Loucy (cell line): ENCODE data around the gene G2E3.

Experiments used
- H2AFZ ChIP-seq: fragments of 200-600 bp; sonication (generic); 2 replicates; pipeline ENCODE4 v1.6.0; 2016; ENCODE audit warnings: antibody characterized with exemption, mild to moderate bottlenecking, low read length, moderate library complexity
- H3F3A ChIP-seq: fragments of 200-600 bp; 2 replicates; pipeline ENCODE4 v1.6.0; 2016; ENCODE audit warnings: antibody characterized with exemption, low read depth, mild to moderate bottlenecking
- H3K27me3 ChIP-seq: fragments of 200-600 bp; sonication (generic); 2 replicates; pipeline ENCODE4 v1.6.1; 2014; ENCODE audit warnings: low read length, mild to moderate bottlenecking; ENCODE audit not compliant: insufficient read depth, poor library complexity, severe bottlenecking
- H3K36me3 ChIP-seq: fragments of 200-600 bp; sonication (generic); 2 replicates; pipeline ENCODE4 v1.6.1; 2016; ENCODE audit warnings: low read length; ENCODE audit not compliant: insufficient read depth
- H3K4me1 ChIP-seq: fragments of 200-600 bp; sonication (generic); 2 replicates; pipeline ENCODE4 v1.5.1; 2014; ENCODE audit warnings: low read length, mild to moderate bottlenecking; ENCODE audit not compliant: insufficient read depth, poor library complexity, severe bottlenecking
- H3K4me2 ChIP-seq: fragments of 200-600 bp; sonication (generic); 2 replicates; pipeline ENCODE4 v1.6.0; 2014; ENCODE audit warnings: antibody characterized with exemption, low read length, low read depth, mild to moderate bottlenecking; ENCODE audit not compliant: poor library complexity, severe bottlenecking
- H3K4me3 ChIP-seq: fragments of 200-600 bp; sonication (generic); 2 replicates; pipeline ENCODE4 v1.5.1; 2014; ENCODE audit warnings: low read length, mild to moderate bottlenecking, mixed read lengths; ENCODE audit not compliant: poor library complexity, severe bottlenecking
- H3K79me2 ChIP-seq: fragments of 200-600 bp; sonication (generic); 2 replicates; pipeline ENCODE4 v1.6.1; 2014; ENCODE audit warnings: low read length; ENCODE audit not compliant: insufficient read depth
- H3K9ac ChIP-seq: fragments of 200-600 bp; sonication (generic); 2 replicates; pipeline ENCODE4 v1.6.0; 2014; ENCODE audit warnings: mild to moderate bottlenecking, low read depth, low read length, moderate library complexity; ENCODE audit not compliant: poor library complexity, severe bottlenecking
- H3K9me2 ChIP-seq: fragments of 200-600 bp; sonication (generic); replicated peaks from 2 replicates; pipeline ENCODE4 v1.6.1; 2016; ENCODE audit warnings: low read depth, low read length, mixed read lengths
- H3K9me3 ChIP-seq: fragments of 200-600 bp; sonication (generic); 2 replicates; pipeline ENCODE4 v1.6.1; 2014; ENCODE audit warnings: mild to moderate bottlenecking, antibody characterized with exemption, low read length, low read depth; ENCODE audit not compliant: insufficient read depth
- H4K20me1 ChIP-seq: fragments of 200-600 bp; sonication (generic); 2 replicates; pipeline ENCODE4 v1.6.0; 2014; ENCODE audit warnings: antibody characterized with exemption, low read length, mild to moderate bottlenecking; ENCODE audit not compliant: insufficient read depth, poor library complexity, severe bottlenecking
- EZH2phosphoT487 ChIP-seq: fragments of 200-600 bp; IDR thresholded peaks from 2 replicates; pipeline ENCODE4 v1.6.1; 2018; ENCODE audit warnings: antibody characterized with exemption, mild to moderate bottlenecking, moderate library complexity, borderline replicate concordance
- TF ChIP-seq, protein P1 (sequence below): fragments of 200-600 bp; sonication (generic); conservative IDR thresholded peaks from 2 replicates; pipeline ENCODE4 v1.5.1; 2014; ENCODE audit warnings: mild to moderate bottlenecking, antibody characterized with exemption, low read length

Gene G2E3

DNA sequence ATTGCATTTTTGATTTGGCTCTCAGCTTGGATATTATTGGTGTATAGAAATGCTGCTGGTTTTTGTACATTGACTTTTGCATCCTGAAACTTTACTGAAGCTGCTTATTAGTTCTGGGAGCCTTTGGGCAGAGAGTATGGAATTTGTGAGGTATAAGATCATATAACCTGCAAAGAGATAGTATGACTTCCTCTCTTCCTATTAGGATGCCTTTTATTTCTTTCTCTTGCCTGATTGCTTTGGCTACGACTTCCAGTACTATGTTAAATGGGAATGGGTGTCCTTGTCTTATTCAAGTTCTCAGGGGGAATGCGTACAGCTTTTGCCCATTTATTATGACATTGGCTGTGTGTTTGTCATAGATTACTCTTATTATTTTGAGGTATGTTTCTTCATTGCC is 86.6 kb downstream of the G2E3 start:
- H2AFZ ChIP-seq = no peak overlapping the region
- H4K20me1 ChIP-seq = no peaks in the 10 kb centered on the region
- no peaks in the 10 kb centered on the region for H3K27me3 ChIP-seq
- no peaks in the 10 kb centered on the region for H3K9me2 ChIP-seq
- TF ChIP-seq EZH2phosphoT487 = no peak
- no peak overlapping the region for H3K4me3 ChIP-seq
- peaks cover 58% of the 10 kb centered on the region for H3K36me3 ChIP-seq
- no peaks in the 10 kb centered on the region for H3K4me1 ChIP-seq
- peaks cover 14% of the 10 kb centered on the region for H3K9me3 ChIP-seq
- no peak overlapping the region for H3K4me2 ChIP-seq
- H3K9ac ChIP-seq = no peak overlapping the region
- no peaks in the 10 kb centered on the region for H3F3A ChIP-seq
- H3K79me2 ChIP-seq = peaks cover 14% of the 10 kb centered on the region

DNA sequence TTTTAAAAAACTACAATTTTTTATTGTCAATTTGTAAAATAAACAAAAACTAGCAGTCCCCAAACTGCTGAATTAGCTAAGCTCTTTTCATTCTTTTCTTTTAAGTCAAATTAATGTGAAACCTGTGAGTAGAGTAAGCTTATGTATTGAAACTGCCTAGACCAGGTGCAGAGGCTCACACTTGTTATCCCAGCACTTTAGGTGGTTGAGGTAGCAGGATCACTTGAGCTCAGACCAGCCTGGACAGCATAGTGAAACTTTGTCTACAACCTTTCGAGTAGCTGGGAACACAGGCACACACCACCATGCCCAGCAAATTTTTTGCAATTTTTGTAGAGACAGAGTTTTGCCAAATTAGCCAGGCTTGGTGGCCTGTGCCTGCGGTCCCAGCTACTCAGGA is 89.5 kb downstream of the G2E3 start:
- no peaks in the 10 kb centered on the region for H4K20me1 ChIP-seq
- H3K36me3 ChIP-seq = peaks cover 77% of the 10 kb centered on the region
- H3F3A ChIP-seq = no peaks in the 10 kb centered on the region
- no peaks in the 10 kb centered on the region for H3K27me3 ChIP-seq
- no peak overlapping the region for H2AFZ ChIP-seq
- TF ChIP-seq, protein P1, sequence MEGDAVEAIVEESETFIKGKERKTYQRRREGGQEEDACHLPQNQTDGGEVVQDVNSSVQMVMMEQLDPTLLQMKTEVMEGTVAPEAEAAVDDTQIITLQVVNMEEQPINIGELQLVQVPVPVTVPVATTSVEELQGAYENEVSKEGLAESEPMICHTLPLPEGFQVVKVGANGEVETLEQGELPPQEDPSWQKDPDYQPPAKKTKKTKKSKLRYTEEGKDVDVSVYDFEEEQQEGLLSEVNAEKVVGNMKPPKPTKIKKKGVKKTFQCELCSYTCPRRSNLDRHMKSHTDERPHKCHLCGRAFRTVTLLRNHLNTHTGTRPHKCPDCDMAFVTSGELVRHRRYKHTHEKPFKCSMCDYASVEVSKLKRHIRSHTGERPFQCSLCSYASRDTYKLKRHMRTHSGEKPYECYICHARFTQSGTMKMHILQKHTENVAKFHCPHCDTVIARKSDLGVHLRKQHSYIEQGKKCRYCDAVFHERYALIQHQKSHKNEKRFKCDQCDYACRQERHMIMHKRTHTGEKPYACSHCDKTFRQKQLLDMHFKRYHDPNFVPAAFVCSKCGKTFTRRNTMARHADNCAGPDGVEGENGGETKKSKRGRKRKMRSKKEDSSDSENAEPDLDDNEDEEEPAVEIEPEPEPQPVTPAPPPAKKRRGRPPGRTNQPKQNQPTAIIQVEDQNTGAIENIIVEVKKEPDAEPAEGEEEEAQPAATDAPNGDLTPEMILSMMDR = no peak
- no peak for TF ChIP-seq EZH2phosphoT487
- no peaks in the 10 kb centered on the region for H3K4me1 ChIP-seq
- H3K9ac ChIP-seq = no peak overlapping the region
- H3K9me3 ChIP-seq = peaks cover 14% of the 10 kb centered on the region
- H3K4me2 ChIP-seq = no peak overlapping the region
- no peaks in the 10 kb centered on the region for H3K9me2 ChIP-seq
- H3K4me3 ChIP-seq = no peak overlapping the region
- H3K79me2 ChIP-seq = peaks cover 14% of the 10 kb centered on the region

DNA sequence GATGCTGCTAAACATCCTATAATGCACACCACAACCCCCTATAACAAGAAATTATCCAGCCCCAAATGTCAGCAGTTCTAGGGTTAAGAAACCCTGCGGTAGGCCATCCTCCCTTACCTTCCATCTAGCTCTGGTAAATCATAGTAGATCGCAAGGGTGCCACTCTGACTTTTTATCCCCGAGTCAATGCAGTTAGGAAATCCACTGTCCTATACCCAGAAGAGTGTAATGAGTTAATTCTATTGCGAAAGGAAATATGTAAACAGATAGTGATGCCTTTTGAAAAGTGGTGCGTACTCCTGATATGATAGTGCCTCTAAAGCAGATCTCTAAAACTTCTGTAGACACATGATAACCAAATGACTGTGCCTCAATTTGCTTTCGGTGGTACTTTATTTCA is 93.0 kb downstream of the G2E3 start:
- H3K9me2 ChIP-seq = no peaks in the 10 kb centered on the region
- H3K9me3 ChIP-seq = no peaks in the 10 kb centered on the region
- peaks cover 87% of the 10 kb centered on the region; the same call in 1 of the 2 replicates for H3K36me3 ChIP-seq
- H3F3A ChIP-seq = no peaks in the 10 kb centered on the region
- no peaks in the 10 kb centered on the region for H3K27me3 ChIP-seq
- H3K4me3 ChIP-seq = no peak overlapping the region
- TF ChIP-seq, protein P1 = no peak
- no peak for TF ChIP-seq EZH2phosphoT487
- H3K9ac ChIP-seq = no peak overlapping the region
- peaks cover 2% of the 10 kb centered on the region; the same call in 1 of the 2 replicates for H3K79me2 ChIP-seq
- H3K4me2 ChIP-seq = no peak overlapping the region
- H4K20me1 ChIP-seq = no peaks in the 10 kb centered on the region
- H2AFZ ChIP-seq = no peak overlapping the region
- no peaks in the 10 kb centered on the region for H3K4me1 ChIP-seq

DNA sequence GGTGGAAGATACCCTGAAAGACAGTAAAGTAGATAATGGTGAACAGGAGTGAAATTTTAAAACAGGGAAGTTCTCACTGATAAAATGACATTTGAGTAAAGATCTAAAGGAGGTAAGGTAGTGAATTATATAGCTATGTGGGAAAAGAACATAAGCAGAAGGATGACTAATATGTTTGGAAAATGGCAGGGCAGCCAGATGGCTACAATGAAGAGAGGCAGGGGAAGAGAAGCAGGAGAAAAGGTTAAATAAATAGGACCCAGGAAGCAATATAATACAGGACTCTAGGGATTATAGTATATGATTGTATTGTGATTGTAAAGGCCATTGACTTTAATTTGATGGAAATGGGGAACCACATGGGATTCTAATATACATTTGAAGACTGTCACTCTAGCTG is 96.2 kb downstream of the G2E3 start:
- Histone ChIP-seq H3K4me1 (no peaks in the 10 kb centered on the region), H3K79me2 (no peaks in the 10 kb centered on the region), H3K9me3 (no peaks in the 10 kb centered on the region), H3K9me2 (no peaks in the 10 kb centered on the region), H3F3A (no peaks in the 10 kb centered on the region), H4K20me1 (no peaks in the 10 kb centered on the region), H3K36me3 (peaks cover 83% of the 10 kb centered on the region; the same call in 1 of the 2 replicates), H3K4me2 (no peak overlapping the region), H3K9ac (no peak overlapping the region), H3K4me3 (no peak overlapping the region), H2AFZ (no peak overlapping the region), H3K27me3 (no peaks in the 10 kb centered on the region)
- TF ChIP-seq, protein P1 = no peak
- no peak for TF ChIP-seq EZH2phosphoT487
